K562 (cell line): ENCODE results near the gene NRG3.

ENCODE experiments used
- CTCF ChIP-seq, 3 experiments: IDR thresholded peaks in 2 of 3; conservative IDR thresholded peaks in 1 of 3; 2 replicates each; pipeline ENCODE4 v1.5.1; 2011 to 2012; ENCODE audit warnings: low read length in 3 of 3, mild to moderate bottlenecking in 3 of 3, control low read depth in 2 of 3, improper control_type of control experiment in 1 of 3, inconsistent platforms in 1 of 3, low read depth in 1 of 3, mixed read lengths in 1 of 3, moderate library complexity in 1 of 3; ENCODE audit not compliant: insufficient read depth in 2 of 3
- ELF1 ChIP-seq: fragments of 200-800 bp; sonication (Bioruptor generic); IDR thresholded peaks from 2 replicates; pipeline ENCODE4 v1.6.1; 2016; ENCODE audit warnings: missing genetic modification characterization, missing compliant biosample characterization
- ELK1 ChIP-seq: sonication (generic); formaldehyde crosslinking; IDR thresholded peaks from 2 replicates; pipeline ENCODE4 v1.8.1; 2022; ENCODE audit warnings: missing genetic modification reagents
- MAFG ChIP-seq: fragments of 450-650 bp; conservative IDR thresholded peaks from 2 replicates; pipeline ENCODE4 v1.6.1; 2016; ENCODE audit warnings: missing genetic modification characterization, missing compliant biosample characterization

GRCh38 chr10:82128527-82128926 is 253.5 kb downstream of the NRG3 start:
- TF ChIP-seq MAFG (tag) (no peak), CTCF (IDR thresholded peaks at IDR 0.05 in 2 of 3, conservative IDR thresholded peaks at IDR 0.05 in 1 of 3; ENCODE audit: insufficient read depth in 2 of 3, low read depth in 1 of 3, low read length in 3 of 3) (no peak), ELF1 (no peak), ELK1 (CRISPR knock-in tag) (no peak)
